ES-I3 (cell line): ENCODE data around the gene SUSD2.
"Not testable (repeated sequence)": the region's sequence is repeated elsewhere in the genome, so short reads cannot be mapped to it uniquely, and the experiment has no call there.

Source experiments
- H3K36me3 ChIP-seq: 2 replicates; pipeline ENCODE4 v1.6.1; 2013; ENCODE audit warnings: mild to moderate bottlenecking, low read length, control low read depth, moderate library complexity; ENCODE audit not compliant: insufficient read depth
- H3K4me1 ChIP-seq: 2 replicates; pipeline ENCODE4 v1.6.1; 2013; ENCODE audit warnings: mild to moderate bottlenecking, control low read depth, low read length; ENCODE audit not compliant: insufficient read depth
- H3K9ac ChIP-seq: 2 replicates; pipeline ENCODE4 v1.6.1; 2013; ENCODE audit warnings: low read depth, mild to moderate bottlenecking, low read length, moderate library complexity
- H3K9me3 ChIP-seq: 2 replicates; pipeline ENCODE4 v1.6.1; 2013; ENCODE audit warnings: mild to moderate bottlenecking, low read length, moderate library complexity; ENCODE audit not compliant: control insufficient read depth, insufficient read depth

SUSD2 gene

GRCh38 chr22:24238101-24238694 is 56.9 kb downstream of the SUSD2 start:
- H3K9me3 ChIP-seq, H3K9ac ChIP-seq, H3K36me3 ChIP-seq: not testable (repeated sequence)
- H3K4me1 ChIP-seq = peaks cover 10% of the 10 kb centered on the region; the same call in 1 of the 2 replicates
